Dedifferentiated amniotic fluid mesenchymal stem cell (primary cell): ENCODE results near the gene PLXNC1.

Experiments
- DNase-seq: peaks from one replicate; pipeline ENCODE4 v3.0.0-alpha.2; 2016; ENCODE audit errors: extremely low spot score

Gene PLXNC1

GRCh38 chr12:94133964-94134795, 14.2 kb upstream of the PLXNC1 start:
- DNase-seq: peak; percentile 59

- DNase-seq: no peak
These were observed 12.5 kb upstream of the PLXNC1 start for GRCh38 chr12:94135896-94136295.

- no peak for DNase-seq
These were observed 8.6 kb upstream of the PLXNC1 start for GRCh38 chr12:94139816-94140215.

GRCh38 chr12:94140556-94140955, 7.8 kb upstream of the PLXNC1 start:
- no peak for DNase-seq

GRCh38 chr12:94141004-94141764, 7.2 kb upstream of the PLXNC1 start:
- DNase-seq: no peak

GRCh38 chr12:94141892-94142291, 6.5 kb upstream of the PLXNC1 start:
- DNase-seq: no peak

GRCh38 chr12:94143438-94143837, 4.9 kb upstream of the PLXNC1 start:
- DNase-seq: no peak

- no peak for DNase-seq
These were observed 4.4 kb upstream of the PLXNC1 start for GRCh38 chr12:94143951-94144350.

GRCh38 chr12:94144781-94145180, 3.6 kb upstream of the PLXNC1 start:
- no peak for DNase-seq

GRCh38 chr12:94145191-94145983, 3.0 kb upstream of the PLXNC1 start:
- peak; percentile 75 for DNase-seq

GRCh38 chr12:94146166-94146936, 2.0 kb upstream of the PLXNC1 start:
- no peak for DNase-seq

GRCh38 chr12:94147387-94147990, 888 bp upstream of the PLXNC1 start:
- DNase-seq: no peak

- no peak for DNase-seq
These were observed 352 bp downstream of the PLXNC1 start for GRCh38 chr12:94148739-94149118.

- no peak for DNase-seq
These were observed 873 bp downstream of the PLXNC1 start for GRCh38 chr12:94149119-94149780.

- no peak for DNase-seq
These were observed 1.4 kb downstream of the PLXNC1 start for GRCh38 chr12:94149781-94150239.

GRCh38 chr12:94150240-94151121, 2.1 kb downstream of the PLXNC1 start:
- DNase-seq: no peak

GRCh38 chr12:94151582-94151981, 3.2 kb downstream of the PLXNC1 start:
- no peak for DNase-seq

- DNase-seq: no peak
These were observed 4.1 kb downstream of the PLXNC1 start for GRCh38 chr12:94152292-94153078.

GRCh38 chr12:94157181-94157580, 8.8 kb downstream of the PLXNC1 start:
- DNase-seq: no peak
